Kidney glomerular epithelial cell (primary cell): ENCODE measurements around the gene GPR15.

Experiments
- DNase-seq: peaks from one replicate; lab custom pipeline; 2025; lab: John Stamatoyannopoulos, UW

The GPR15 gene

DNA sequence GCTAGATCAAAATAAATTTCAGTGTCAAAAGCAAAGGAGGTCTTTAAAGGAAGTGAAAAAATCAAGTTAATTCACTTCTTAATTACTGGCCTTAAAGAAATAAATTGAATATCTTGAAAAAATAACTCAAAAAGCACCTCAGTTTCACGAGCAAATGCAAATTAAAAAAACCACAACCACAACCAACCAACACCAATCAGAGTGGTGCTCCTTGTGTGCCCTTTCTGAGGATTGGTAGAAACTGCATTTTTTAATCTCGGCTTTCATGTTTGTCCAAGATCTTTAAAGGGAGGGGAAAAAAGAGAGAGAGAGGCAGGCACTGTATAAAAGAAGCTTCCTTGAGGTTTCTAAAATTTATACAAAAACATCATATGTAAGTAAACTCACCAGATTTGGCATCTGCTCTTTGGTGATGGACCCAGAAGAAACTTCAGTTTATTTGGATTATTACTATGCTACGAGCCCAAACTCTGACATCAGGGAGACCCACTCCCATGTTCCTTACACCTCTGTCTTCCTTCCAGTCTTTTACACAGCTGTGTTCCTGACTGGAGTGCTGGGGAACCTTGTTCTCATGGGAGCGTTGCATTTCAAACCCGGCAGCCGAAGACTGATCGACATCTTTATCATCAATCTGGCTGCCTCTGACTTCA, at the start of gene GPR15:
Gene GPR15 (plus strand): TSS at position 357 of the 653 bp plus-strand sequence. CDS start 56 bp downstream, at position 413.
- no peak for DNase-seq

DNA sequence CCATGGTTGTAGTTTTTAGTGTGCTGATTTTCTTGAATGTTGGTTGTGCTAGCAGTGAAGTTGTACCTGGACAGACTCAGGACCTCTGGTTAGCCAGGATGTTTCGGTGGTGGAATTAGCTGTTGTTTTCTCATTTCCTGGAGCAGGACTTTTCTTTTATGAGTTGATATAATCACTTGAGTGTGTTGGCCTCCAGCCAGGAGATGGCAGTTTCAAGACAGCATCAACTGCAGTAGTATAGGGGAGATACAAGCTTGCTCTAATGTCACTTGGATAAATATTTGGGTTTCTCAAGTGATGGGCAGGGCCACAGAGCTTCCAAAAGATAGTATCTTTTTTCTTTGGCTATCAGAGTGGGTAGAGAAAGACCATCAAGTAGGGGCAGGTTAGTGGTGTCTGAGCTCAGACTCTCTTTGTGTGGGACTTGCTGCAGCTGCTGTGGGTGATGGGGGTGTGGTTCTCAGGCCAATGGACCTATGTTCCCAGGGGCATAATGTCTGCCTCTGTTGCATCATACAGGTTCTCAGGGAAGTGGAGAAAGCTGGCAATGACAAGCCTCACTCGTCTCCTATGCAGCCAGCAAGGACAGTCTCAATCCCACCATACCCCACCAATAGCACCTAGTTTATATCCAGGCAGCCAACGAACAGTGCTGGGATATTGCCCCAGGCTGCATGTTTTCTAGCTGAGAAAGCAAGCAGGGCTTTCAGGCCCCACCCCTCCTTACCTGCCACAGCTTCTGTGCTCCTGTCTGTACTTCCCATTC, 48.9 kb upstream of the GPR15 start:
- DNase-seq = no peak

DNA sequence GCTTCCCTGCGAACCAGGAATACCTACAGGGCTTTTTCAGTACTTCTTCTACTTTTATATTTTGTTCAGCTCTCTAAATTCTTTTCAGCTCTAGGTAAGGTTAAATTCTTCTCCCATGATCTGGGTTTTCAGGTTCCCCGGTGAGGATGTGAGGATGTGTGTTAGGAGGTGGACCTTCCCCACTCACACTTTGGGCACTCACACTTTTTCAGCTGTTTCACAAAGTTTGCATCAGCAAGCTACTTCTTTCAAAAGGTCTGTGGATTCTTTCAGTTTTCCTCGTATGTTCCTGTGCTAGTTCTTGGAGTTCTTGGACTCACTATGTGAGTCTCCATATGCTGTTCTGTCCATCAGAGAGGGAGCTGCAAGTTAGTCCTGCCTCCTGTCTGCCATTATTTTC, 48.2 kb upstream of the GPR15 start:
- no peak for DNase-seq

DNA sequence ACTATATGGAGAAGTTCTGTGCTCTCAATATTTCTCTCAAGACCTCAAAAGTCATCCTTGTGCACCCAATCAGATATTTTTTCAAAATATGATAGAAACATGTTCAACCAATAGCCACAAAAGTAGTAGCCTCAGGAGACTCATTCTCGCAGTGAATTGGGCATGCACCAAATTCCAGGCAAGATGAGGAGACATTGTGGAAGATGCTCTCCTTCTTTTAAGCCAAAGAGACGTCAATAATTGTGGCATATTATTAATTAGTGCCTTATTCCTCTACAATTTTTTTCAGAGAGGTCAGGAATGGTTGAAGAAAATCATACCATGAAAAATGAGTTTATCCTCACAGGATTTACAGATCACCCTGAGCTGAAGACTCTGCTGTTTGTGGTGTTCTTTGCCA, 34.4 kb upstream of the GPR15 start, which contains the start of gene OR5K2:
Gene OR5K2 (plus strand): TSS at position 301 of the 400 bp plus-strand sequence. CDS start 0 bp downstream, at position 301.
- no peak for DNase-seq

DNA sequence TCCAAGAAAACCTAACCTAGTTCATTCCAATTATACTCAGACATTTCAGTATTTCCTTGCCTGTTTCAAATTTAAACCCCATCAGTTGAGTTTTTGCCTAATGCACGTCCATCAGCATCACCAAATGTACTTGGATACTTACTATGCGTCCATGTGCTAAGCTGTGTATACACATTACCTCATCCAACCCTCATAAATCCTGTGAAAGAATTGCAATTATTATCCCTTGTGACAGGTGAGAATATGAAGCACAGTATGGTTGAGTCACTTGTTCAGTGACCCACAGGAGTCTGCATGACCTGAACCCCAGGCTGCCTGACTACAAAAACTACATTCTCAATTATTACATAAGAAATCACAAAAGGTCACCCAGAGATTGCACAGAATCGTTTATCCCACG, 31.8 kb upstream of the GPR15 start:
- peak; percentile 14 for DNase-seq

DNA sequence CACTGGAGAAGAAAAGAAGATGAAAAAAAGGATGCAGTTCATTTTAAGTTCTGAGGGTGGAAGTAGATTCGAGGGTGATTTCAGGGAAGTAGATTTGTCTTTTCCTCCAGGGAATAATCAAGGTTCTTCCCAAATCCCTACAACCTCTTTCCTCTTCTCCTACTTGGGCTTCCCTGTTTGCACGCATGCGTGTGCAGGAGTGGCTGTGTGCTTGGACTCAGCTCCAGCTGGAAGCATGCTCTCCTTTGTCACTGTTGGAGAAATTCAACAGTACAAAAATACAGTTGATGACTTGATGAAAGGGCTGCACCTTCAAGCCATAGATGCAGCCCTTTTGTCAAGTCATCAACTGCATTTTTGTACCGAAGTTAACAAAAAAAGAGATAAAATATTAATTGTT, 30.5 kb upstream of the GPR15 start:
- DNase-seq = no peak

DNA sequence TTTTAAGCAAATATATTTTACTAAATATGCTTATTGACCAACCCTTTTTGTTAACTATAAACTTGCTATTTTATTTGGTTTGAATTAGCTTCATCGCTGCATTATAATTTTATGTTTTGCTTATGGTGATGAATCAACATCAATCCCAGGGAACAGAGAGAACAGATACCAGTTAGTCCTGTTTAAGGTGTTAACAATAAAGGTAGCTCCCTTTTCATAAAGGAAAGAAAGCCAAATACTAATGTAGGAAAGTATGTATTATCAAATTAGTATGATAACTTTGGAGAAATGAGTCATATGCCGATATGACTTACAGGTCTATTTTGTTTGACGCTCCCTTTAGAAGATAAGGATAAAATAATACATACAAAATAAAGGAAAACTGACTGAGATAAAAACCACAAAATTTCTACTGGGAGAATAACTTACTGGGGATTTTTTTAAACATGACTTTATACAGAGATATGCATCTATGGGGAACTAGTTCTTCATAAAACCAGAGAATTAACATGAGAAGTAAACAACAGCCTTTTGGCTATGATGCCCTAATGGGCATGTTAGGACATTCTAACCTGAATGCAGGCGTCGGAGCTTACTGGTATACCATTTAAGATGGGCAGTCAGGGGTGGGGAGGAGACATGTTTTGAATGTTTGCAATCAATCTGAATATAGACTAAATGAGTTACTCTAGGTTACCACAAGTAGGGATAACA, 29.8 kb upstream of the GPR15 start:
- DNase-seq = no peak

DNA sequence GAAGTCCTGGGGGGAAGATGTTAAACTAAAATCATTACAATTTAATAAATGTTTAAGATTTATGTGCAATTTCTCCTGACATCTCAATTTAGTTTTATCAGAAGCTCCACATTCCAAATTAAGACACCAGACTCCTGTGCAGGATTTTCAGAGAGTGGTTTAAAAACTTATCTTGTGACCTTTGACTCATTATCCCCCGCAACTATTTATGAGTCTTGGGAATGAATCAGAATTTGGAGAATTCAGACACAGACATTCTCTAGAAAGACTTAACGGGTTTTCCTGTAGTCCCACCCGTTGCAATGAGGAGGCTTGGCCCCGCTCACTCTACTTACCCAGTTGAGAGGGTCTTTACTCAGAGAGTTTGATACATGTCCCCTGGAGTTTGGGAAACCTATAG, 27.2 kb upstream of the GPR15 start:
- no peak for DNase-seq

DNA sequence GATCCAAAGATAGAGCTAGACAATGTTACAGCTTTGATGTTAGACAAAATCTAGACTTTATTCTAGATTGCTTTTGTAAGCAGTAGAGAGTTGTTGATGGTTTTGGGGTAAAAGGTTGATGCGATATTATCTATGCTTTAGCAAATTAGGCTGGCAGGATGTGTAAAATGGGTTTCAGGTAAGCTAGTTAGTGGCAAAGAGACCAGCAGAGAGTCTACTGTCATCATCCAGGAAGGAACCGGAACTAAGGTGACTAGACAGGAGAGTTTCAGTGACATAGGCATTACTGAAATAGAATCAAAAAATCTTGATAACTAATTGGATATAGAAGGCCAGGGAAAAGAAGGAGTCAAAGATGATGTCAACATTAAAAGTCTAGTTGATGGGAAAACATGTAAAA, 23.2 kb upstream of the GPR15 start:
- DNase-seq = no peak

DNA sequence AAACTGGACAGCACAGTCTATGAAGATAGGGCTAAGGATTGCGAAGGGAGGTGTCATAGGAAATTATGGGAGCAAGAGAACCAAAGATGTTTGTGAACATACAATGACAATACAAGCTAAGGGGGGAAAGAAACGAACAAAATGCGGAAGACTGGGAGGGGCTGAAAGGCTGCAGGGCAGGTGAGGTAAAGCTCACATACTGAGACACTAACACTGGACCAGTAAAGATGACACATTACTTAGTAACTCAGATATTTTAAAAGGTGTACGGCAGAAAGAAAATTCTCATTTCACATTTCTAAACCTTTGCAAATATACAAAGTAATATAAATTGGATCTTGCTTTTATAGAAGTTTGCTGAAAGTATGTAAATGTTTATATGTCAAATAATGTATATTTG, 19.2 kb upstream of the GPR15 start:
- DNase-seq = no peak

DNA sequence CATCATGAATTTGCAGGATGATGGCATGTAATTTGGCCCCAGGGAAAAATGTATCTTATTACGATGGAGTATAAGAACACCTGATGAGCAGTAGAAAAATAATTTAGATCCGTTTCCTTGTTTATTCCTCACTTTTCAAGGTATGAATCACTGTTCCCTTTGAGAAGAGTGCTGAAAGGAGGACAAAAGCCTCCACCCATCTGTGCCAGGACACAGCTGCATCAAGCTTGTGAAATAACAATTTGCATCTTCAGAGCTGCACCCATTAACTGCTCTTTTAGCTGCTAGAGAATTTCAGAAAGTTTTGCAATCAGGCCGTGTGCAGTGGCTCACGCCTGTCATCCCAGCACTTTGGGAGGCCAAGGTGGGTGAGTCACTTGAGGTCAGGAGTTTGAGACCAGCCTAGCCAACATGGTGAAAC, 18.7 kb upstream of the GPR15 start:
- DNase-seq = no peak

DNA sequence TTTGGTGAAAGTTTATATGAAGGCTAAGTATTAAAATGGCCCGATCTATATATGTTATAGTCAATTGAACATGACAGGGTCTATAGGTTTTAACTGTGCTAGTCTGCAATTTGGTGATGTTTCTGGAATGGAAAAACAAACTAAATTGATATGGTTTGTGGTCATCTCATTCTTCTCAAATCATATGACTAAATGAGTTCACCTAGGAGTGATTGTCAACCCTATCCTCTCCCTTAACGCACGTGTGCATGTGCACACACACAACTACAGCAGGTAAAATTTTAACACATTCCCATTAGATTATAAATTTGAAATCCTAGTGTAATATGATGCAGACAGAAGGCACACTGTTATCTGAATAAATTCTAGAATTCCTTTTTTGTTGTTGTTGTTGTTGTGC, 18.0 kb upstream of the GPR15 start:
- DNase-seq = no peak

DNA sequence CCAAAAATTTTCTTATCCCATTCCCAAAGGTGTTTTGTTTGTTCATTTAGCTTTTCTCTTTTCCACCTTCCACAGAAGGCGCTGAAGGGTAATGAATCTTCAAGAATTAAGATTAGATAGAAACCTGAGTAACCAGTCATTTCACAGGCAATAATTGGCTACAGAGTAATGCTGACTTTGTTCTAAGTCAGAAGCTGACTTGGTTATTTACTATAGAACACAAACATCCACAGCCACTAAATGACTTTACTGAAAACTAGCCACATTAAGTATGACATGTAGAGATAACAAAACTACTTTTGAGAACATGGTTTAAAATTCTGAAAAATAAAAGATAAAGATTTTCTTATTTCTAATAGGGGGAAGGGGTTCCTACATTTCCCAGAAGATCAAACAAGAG, 16.8 kb upstream of the GPR15 start:
- DNase-seq = no peak

DNA sequence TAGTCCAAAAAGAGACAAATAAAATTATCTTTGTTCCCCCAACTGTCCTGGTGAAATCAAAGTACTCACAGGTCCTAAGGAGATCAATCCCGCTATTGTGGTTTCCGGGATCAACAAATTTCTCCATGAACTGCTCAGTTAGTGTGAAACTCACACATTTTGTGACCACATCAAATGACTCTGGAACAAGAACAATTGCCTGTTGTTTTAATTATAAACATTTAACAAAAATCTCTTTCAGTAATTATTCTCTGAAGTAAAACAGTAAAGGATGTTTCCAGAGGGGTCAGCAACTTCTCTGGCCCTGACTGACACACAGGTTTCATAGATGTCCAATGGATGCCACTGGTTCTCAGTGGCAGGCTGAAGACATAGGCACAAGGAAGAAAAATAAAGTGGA, 13.0 kb upstream of the GPR15 start:
- DNase-seq = no peak

DNA sequence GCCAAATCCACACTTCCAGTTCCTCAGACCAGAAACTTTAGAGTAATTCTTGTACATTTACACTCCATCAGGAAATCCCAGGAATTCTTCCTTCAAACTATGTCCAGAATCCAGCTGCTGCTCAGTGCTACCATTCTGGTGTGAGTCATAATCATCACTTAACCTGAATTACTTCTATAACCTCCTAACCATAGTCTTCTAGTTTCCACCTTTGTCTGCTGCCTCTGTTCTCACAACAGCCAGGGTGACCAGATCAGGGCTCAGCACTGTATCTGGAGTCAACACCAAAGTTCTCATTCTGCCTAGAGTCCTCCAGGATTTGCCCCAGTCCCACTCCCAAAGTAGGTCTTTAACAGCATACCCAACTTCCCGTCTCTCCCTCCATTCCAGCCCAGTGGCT, 12.4 kb upstream of the GPR15 start:
- peak; percentile 6 for DNase-seq

DNA sequence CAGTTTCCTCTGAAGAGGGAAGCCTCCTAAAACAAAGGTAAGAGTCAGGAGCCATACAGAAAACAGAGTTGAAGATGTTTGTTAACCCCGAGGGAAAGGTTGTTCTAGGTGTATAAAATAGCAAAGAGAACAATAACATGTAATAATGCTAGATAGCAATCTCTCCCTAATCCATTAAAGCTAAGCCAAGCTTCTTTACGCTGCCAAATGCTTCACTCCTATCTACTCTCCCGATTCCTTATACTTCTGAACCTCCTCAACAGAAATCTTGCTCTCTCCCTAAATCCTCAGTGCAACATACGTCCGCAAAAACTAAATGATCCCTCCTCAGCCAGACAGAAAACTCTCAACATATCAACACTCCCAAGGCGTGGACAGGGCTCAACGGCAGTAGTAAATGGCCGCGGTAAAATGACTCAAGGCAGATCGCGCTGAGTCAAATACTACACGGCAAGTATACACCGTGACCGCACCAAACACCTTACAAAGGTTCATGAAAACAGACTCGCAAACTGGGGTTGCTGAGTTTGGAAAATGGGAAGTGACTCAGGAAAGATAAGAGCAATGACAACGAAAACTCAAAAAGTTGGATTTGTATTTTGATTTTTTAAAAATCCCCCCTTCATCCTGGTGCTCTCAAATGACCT, 9.8 kb upstream of the GPR15 start:
- peak; percentile 36 for DNase-seq

DNA sequence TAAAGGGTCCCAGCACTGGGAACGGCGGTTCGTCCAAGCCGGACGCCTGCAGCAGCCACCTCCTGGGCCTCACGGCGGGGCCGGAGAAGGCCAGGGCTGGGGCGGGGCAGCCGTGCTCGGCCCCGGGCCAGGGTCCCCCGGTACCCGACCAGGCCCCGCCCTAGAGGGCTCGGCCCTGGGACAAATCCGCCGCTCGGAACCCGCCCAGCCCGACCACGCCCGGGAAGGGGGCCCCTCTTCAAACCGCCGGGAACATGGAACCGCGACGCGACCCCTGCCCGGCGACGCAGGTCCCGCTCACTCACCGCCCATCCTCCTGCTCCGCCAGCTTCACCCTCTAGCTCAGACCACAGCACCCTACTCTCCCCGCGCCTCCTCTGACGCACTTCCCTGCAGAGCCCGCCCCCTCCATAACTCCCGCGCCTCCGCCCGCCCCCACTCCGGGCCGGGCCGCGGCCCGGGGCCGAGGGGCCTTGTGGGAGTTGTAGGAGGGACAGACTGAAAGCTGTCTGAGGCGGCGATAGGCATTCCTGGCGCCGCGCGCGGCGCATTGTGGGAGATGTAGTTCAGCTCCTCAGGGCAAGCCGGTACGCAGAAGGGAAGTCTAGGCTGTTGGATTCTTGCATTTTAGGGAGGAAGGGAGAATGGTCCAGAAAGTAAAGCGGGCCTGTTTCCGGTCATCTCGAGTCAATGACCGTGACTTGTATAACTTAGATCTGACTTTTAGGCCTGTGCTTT, 9.1 kb upstream of the GPR15 start, which contains the start of gene CLDND1:
Gene CLDND1 (minus strand): TSS at position 359 of the 738 bp plus-strand sequence. CDS start 1,478 bp downstream, outside the sequence.
- peak; percentile 95 for DNase-seq

DNA sequence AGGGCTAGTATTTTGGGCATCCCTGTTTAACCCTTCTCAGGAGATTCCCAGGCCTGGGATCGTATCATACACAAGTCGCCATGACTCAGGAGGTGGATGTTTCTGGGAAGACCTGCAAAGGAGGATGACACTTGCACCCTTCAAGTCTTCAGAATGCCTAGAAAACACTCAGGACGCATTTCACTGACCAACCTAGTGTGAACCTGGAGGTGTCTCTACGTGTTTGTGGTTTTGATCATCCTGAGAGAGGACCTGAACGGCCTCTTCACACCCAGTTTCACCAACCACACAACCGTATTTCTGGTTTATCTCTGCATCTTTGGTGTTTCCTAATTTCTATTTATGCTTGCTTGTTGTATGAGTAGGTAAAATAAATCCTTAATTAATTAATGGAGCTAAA, 6.3 kb upstream of the GPR15 start:
- DNase-seq = no peak

DNA sequence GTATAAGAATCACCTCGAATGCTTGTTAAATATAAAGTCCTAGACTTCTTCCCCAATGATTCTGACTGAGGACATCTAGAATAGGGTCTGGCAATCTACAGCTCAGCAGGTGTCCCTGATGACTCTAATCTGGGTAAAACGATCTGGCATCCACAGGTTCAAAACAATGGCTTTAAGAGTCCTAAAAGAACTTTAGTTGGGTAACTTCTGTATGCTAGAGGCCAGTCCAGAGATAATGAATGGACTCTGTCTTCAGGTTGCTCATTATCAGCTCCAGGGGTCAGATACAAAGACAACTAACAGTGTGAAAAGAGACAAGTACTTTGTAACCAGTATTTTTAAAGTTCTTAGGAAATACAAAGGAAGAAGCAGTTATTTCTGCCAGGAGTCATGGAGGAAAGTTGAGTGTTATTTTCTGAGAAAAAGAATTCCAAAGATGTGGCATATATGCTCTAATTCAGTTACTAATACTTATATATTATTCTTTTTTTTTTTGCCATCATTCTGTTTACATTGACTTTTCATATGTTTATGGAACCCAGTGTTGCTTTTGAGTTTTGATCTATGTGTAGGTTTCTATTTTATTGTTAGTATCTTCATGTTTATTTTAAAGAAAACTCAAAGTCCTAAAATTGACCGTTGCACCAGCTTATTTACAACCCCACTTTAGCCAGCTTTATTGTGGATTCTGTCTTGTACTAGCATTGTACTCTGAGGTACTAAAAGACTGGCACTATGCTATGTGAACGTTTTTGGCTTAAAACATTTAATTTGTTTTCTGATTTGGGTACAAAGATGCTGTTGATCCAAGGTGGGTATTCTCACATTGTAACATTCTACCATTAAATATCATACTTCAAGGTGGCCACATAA, 3.1 kb upstream of the GPR15 start:
- no peak for DNase-seq

DNA sequence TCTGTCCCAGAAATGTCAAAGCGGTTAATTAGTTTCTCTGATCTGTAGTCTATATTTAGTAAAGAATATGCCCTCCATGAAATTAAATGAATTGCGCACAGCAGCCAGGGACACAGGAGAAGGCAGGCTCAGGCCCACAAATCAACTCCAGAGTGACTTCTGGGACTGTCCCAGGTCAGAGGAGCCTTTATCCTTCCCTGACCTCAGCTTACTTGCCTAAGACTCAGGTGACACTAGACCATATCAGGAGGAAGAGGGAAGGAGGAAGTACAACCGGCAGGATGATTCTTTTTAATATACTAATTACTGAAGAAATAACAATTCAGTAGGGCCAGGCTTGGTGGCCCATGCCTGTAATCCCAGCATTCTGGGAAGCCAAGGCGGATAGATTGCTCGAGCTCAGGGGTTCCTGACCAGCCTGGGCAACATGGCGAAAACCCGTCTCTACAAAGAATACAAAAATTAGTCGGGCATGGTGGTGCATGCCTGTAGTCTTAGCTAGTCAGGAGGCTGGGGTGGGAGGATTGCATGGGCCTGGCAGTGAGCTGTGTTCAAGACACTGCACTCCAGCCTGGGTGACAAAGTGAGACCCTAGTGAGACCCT, 1.8 kb upstream of the GPR15 start:
- DNase-seq = no peak
